ENCODE data around the gene LSAMP. TPM values are rescaled to one million over a fixed set of nuclear protein-coding genes. Genes with fewer than 3 reads are reported as not detected.

Gene LSAMP
- polyA plus RNA-seq, 2 of the 4 experiments (the other 2 are of a cell fraction): 0.12 to 0.53 TPM

DNA sequence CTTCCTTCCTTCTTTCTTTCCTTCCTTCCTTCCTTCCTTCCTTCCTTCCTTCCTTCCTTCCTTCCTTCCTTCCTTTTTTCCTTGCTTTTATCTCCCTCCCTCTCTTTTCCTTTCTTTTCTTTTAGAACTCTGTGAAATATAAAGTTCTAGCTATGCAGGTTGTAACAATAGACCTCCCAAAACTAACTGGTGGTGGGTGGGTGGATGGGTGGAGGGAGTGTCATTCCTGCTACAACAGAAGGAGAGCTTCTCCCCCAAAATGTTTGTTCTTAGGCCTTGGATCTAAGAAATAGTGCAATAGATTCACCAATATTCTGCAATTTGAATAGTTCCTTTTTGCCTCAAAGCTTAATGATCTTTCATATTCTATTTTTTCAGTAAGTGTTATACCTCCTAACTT is 606.0 kb downstream of the LSAMP start:
- ATAC-seq: no peak
- H3K27ac ChIP-seq: no peak overlapping the region
- CTCF ChIA-PET: interaction anchor here (1.2 kb wide), 1 partner anchor 12 kb away, joined by 4 read pairs; no protein-coding TSS in a partner anchor

DNA sequence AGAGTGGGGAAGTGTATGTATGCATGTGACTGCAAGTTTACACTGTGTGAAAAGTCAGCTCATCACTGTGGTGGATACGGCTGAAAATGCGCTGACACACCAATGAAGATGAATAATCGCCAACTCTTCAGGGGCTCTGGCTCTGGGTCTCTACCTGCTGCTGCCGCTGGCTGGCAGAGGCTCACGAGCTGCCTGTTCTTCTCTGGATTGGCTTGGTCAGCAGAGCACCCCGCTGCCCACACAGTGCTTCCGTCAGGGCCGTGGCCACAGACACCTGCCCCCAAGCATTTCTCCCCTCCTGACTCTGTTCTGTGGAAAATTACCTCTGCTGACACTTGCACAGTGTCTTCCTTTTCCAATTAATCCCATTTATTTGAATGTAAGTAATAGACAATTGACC is 606.5 kb downstream of the LSAMP start:
- H3K27ac ChIP-seq: no peak overlapping the region
- no peak for FAIRE-seq
- ChIA-PET CTCF (interaction anchor here (1.2 kb wide), 1 partner anchor 11 kb away, joined by 4 read pairs; no protein-coding TSS in a partner anchor), POLR2A (no interaction called here)
- TF ChIP-seq RAD21 (conservative IDR thresholded peaks at IDR 0.05 in 1 of 2, IDR thresholded peaks at IDR 0.05 in 1 of 2) (no peak), EHF (CRISPR knock-in tag; IDR thresholded peaks at IDR 0.05) (no peak), KDM5A (IDR thresholded peaks at IDR 0.05) (no peak), HOXB13 (CRISPR knock-in tag; IDR thresholded peaks at IDR 0.05; ENCODE audit: low read depth) (no peak), BHLHE40 (IDR thresholded peaks at IDR 0.05; ENCODE audit: low read depth, low read length) (no peak), PHF8 (IDR thresholded peaks at IDR 0.05; ENCODE audit: borderline replicate concordance, low read depth) (no peak), EP300 (IDR thresholded peaks at IDR 0.05) (no peak), ZNF302 (CRISPR knock-in tag; IDR thresholded peaks at IDR 0.05) (no peak)
- no peaks in the 10 kb centered on the region for H3K4me1 ChIP-seq
- ATAC-seq: no peak
- DNase-seq (ENCODE audit: low read depth in 1 of 2, low spot score in 1 of 2): no peak
- no peaks in the 10 kb centered on the region for H3K9me3 ChIP-seq
- 68% methylated on average over 8 of the region's 8 CpGs for WGBS (ENCODE audit: missing lambda C conversion rate)
- H3K4me3 ChIP-seq: no peak overlapping the region
- H3K4me2 ChIP-seq: no peak overlapping the region

More for the DNA sequence above, 606.0 kb downstream of the LSAMP start:
- Histone ChIP-seq H3K4me2 (no peak overlapping the region), H3K4me1 (no peaks in the 10 kb centered on the region), H3K4me3 (no peak overlapping the region), H3K9me3 (no peaks in the 10 kb centered on the region)
- POLR2A ChIA-PET: interaction anchor here (0.6 kb wide), 1 partner anchor 19 kb away, joined by 5 read pairs; no protein-coding TSS in a partner anchor
- TF ChIP-seq, protein P1, sequence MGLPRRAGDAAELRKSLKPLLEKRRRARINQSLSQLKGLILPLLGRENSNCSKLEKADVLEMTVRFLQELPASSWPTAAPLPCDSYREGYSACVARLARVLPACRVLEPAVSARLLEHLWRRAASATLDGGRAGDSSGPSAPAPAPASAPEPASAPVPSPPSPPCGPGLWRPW (IDR thresholded peaks at IDR 0.05): no peak
- TF ChIP-seq, protein P2, sequence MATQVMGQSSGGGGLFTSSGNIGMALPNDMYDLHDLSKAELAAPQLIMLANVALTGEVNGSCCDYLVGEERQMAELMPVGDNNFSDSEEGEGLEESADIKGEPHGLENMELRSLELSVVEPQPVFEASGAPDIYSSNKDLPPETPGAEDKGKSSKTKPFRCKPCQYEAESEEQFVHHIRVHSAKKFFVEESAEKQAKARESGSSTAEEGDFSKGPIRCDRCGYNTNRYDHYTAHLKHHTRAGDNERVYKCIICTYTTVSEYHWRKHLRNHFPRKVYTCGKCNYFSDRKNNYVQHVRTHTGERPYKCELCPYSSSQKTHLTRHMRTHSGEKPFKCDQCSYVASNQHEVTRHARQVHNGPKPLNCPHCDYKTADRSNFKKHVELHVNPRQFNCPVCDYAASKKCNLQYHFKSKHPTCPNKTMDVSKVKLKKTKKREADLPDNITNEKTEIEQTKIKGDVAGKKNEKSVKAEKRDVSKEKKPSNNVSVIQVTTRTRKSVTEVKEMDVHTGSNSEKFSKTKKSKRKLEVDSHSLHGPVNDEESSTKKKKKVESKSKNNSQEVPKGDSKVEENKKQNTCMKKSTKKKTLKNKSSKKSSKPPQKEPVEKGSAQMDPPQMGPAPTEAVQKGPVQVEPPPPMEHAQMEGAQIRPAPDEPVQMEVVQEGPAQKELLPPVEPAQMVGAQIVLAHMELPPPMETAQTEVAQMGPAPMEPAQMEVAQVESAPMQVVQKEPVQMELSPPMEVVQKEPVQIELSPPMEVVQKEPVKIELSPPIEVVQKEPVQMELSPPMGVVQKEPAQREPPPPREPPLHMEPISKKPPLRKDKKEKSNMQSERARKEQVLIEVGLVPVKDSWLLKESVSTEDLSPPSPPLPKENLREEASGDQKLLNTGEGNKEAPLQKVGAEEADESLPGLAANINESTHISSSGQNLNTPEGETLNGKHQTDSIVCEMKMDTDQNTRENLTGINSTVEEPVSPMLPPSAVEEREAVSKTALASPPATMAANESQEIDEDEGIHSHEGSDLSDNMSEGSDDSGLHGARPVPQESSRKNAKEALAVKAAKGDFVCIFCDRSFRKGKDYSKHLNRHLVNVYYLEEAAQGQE (IDR thresholded peaks at IDR 0.05): no peak
- TF ChIP-seq EHF (CRISPR knock-in tag; IDR thresholded peaks at IDR 0.05): no peak
- no peak for TF ChIP-seq RNF2 (IDR thresholded peaks at IDR 0.05; ENCODE audit: borderline replicate concordance, low read depth)
- no peak for TF ChIP-seq CBX8 (IDR thresholded peaks at IDR 0.05)
- TF ChIP-seq SREBF2 (IDR thresholded peaks at IDR 0.05): no peak
- no peak for TF ChIP-seq TFCP2L1 (CRISPR knock-in tag; IDR thresholded peaks at IDR 0.05)
- no peak for TF ChIP-seq NR3C1 (IDR thresholded peaks at IDR 0.05)
- TF ChIP-seq PHF8 (IDR thresholded peaks at IDR 0.05; ENCODE audit: borderline replicate concordance, low read depth): no peak
- no peak for TF ChIP-seq ZC3H11A (IDR thresholded peaks at IDR 0.05)
- TF ChIP-seq, protein P3, sequence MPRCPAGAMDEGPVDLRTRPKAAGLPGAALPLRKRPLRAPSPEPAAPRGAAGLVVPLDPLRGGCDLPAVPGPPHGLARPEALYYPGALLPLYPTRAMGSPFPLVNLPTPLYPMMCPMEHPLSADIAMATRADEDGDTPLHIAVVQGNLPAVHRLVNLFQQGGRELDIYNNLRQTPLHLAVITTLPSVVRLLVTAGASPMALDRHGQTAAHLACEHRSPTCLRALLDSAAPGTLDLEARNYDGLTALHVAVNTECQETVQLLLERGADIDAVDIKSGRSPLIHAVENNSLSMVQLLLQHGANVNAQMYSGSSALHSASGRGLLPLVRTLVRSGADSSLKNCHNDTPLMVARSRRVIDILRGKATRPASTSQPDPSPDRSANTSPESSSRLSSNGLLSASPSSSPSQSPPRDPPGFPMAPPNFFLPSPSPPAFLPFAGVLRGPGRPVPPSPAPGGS (IDR thresholded peaks at IDR 0.05): no peak
- TF ChIP-seq BHLHE40 (IDR thresholded peaks at IDR 0.05; ENCODE audit: low read depth, low read length): no peak
- TF ChIP-seq TP53 (CRISPR knock-in tag; IDR thresholded peaks at IDR 0.05): no peak
- TF ChIP-seq FOSB (CRISPR knock-in tag; IDR thresholded peaks at IDR 0.05): no peak
- no peak for TF ChIP-seq HEYL (CRISPR knock-in tag; IDR thresholded peaks at IDR 0.05)
- no peak for TF ChIP-seq POLR2AphosphoS2 (conservative IDR thresholded peaks at IDR 0.05; ENCODE audit: low read length)
- TF ChIP-seq HOXB5 (CRISPR knock-in tag; IDR thresholded peaks at IDR 0.05): no peak
- no peak for TF ChIP-seq GATA3 (IDR thresholded peaks at IDR 0.05; ENCODE audit: borderline replicate concordance)
- TF ChIP-seq, protein P4, sequence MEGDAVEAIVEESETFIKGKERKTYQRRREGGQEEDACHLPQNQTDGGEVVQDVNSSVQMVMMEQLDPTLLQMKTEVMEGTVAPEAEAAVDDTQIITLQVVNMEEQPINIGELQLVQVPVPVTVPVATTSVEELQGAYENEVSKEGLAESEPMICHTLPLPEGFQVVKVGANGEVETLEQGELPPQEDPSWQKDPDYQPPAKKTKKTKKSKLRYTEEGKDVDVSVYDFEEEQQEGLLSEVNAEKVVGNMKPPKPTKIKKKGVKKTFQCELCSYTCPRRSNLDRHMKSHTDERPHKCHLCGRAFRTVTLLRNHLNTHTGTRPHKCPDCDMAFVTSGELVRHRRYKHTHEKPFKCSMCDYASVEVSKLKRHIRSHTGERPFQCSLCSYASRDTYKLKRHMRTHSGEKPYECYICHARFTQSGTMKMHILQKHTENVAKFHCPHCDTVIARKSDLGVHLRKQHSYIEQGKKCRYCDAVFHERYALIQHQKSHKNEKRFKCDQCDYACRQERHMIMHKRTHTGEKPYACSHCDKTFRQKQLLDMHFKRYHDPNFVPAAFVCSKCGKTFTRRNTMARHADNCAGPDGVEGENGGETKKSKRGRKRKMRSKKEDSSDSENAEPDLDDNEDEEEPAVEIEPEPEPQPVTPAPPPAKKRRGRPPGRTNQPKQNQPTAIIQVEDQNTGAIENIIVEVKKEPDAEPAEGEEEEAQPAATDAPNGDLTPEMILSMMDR (IDR thresholded peaks at IDR 0.05): no peak
- no peak for TF ChIP-seq SMC3 (IDR thresholded peaks at IDR 0.05)
- no peak for FAIRE-seq
- DNase-seq (ENCODE audit: low read depth in 1 of 2, low spot score in 1 of 2): no peak
